HG03196 (cell line): ENCODE results near the gene TRPM4.
"Not testable (repeated sequence)": the region's sequence is repeated elsewhere in the genome, so short reads cannot be mapped to it uniquely, and the experiment has no call there.

Source experiments
- ATAC-seq: cut with Tn5 transposase; IDR thresholded peaks from one replicate; pipeline ENCODE4 v1.9.1; 2021; ENCODE audit not compliant: unreplicated experiment

Gene TRPM4

DNA sequence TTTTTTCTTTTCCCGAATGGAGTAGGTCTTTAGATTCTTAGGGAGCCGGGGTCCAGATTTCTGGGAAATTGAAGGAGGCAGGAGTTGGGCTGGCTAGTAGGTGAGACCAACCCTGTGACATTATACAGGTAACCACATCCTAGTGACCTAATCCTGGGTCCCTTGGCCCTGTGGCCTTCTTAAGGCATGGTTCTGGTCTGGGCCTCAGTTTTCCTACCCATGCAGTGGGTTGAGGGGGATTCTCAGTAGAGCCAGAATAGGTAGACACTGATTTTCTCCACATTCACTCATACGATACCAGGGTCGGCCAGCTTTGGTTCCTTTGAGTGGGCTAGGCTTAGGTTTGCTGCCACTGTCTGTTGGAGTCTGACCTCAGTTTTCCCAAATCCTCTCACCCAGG is 31.0 kb upstream of the TRPM4 start:
- ATAC-seq = no peak

GRCh38 chr19:49127225-49127624 is 30.4 kb upstream of the TRPM4 start:
- ATAC-seq = not testable (repeated sequence)

DNA sequence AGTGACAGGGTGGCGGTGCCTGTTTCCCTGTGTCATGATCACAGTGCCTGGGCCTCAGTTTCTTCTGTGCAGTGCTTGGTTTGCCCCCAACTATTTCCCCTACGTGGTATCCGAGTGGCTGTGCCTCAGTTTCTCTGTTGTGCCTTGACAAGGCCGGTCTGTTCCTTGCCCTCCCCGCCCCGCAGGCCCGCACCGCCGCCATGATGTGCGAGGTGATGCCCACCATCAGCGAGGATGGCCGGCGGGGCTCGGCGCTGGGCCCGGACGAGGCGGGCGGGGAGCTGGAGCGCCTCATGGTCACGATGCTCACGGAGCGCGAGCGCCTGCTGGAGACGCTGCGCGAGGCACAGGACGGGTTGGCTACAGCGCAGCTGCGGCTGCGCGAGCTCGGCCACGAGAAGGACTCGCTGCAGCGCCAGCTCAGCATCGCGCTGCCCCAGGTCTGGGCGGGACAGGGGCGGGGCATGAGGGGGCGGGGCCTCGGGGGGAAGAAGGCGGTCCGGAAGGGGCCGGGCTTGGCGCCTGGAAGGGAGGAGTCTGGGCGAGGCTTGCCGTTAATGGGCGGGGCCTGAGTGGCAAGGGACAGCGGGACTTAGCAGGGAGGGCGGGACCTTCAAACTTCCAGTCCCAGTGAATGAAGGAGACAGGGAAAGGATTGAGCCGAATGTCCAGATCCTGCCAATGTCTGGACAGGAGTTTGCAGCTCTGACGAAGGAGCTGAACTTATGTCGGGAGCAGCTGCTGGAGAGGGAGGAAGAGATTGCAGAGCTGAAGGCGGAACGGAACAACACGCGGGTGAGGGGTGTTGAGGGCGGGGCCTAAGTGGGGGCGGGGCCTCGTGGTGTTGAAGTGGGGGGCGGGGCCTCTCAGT is 29.7 kb upstream of the TRPM4 start:
- ATAC-seq = peak; percentile 88

DNA sequence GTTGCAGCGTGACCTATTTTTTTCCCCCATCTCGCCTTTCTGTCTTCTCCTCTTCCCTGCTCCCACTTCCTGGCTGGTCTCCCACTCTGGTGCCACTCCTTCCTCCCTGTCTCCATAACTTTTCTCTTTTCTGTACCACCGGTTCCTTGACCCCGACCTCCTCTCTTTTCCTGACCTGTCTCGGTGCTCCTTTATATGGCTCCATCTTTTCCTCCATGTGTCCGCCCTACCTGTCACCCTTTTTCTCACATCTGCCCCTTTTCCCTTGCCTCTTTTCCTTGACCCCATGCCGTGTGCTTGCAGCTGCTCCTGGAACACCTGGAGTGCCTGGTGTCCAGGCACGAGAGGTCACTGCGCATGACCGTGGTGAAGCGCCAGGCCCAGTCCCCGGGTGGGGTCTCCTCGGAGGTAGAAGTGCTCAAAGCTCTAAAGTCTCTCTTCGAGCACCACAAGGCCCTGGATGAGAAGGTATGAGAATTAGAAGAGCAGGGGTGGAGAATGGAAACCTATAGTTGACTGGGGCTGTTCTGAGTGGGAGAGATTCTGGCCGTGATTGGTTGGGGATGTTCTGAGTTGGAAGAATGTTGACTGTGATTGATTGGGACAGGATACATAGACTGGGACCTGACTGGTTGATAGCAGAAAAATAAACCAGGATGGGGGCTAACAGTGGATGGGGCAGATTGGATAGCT is 28.9 kb upstream of the TRPM4 start:
- ATAC-seq = no peak

GRCh38 chr19:49129238-49129583 is 28.4 kb upstream of the TRPM4 start:
- no peak for ATAC-seq

DNA sequence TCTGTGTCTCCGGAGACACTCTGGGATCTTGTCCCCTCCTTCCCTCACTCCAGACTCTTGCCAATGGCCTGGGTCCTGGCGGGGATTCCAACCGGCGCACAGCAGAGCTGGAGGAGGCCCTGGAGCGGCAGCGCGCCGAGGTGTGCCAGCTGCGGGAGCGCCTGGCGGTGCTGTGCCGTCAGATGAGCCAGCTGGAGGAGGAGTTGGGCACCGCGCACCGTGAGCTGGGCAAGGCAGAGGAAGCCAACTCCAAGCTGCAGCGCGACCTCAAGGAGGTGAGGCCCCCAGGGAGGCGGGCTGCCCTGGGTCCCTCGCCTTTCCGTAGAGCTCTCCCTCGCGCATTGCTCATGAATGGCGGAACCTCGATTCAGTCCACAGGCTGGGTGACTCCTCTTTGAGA is 27.3 kb upstream of the TRPM4 start:
- ATAC-seq = no peak

DNA sequence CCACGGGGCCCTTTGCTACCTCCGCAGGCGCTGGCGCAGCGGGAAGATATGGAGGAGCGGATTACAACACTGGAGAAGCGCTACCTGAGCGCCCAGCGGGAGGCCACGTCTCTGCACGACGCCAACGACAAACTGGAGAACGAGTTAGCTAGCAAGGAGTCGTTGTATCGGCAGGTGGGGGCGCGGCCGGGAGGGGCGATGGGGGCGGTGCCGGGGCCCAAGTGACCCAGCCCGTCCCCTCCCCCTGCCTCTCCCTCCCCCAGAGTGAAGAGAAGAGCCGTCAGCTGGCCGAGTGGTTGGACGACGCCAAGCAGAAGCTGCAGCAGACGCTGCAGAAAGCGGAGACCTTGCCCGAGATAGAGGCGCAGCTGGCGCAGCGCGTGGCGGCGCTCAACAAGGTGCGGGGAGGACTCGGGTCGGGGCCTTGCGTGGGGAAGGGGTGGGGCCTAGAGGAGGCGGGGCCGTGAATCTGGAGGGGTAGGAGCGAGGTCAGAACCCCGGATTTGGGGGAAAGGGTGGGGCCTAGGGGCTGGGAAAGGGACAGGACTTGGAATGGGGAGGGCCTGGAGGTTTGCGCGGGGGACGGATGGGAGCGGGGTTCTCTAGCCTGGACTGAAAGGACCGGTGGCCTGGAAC is 24.5 kb upstream of the TRPM4 start:
- ATAC-seq = no peak

GRCh38 chr19:49133621-49134454 is 23.8 kb upstream of the TRPM4 start:
- ATAC-seq = no peak

- no peak for ATAC-seq
These were observed 21.9 kb upstream of the TRPM4 start for GRCh38 chr19:49135686-49136085.

- ATAC-seq = no peak
These were observed 20.8 kb upstream of the TRPM4 start for GRCh38 chr19:49136771-49137171.

DNA sequence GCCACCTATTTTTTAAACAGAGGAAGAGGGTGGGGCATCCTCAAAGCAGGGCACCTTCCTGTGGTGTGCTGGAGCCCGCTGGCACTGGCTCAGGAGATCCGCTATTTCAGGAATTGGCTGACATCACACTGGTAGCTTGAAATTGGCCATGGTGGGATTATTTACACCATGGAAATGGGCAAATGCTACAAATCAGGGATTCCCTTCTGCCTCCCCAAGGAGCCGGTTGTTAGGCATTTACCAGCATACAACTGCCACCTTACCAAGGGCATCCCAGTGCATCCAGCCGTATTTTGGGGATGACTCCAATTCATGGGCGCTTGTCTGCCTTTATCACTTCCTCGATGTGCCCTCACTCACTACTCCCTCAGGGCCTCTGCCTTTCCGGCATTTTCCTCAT is 16.6 kb upstream of the TRPM4 start:
- no peak for ATAC-seq

DNA sequence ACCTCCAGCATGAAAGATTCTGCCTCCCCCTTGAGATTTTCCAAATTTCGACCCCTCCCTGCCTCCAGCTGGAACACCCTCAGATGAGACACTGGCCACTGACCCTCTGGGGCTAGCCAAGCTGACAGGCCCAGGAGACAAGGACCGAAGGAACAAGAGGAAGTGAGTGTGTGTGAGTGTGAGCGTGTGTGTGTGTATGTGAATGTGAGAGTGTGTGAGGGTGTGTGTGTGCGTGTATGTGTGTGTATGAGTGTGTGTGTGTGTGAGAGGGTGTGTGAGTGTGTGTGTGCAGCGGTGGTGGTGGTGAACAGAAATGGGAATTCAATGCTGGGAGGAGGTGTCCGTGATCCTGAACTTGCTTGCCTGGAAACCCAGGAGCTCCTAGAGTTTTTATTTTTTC is 16.2 kb upstream of the TRPM4 start:
- ATAC-seq = no peak

DNA sequence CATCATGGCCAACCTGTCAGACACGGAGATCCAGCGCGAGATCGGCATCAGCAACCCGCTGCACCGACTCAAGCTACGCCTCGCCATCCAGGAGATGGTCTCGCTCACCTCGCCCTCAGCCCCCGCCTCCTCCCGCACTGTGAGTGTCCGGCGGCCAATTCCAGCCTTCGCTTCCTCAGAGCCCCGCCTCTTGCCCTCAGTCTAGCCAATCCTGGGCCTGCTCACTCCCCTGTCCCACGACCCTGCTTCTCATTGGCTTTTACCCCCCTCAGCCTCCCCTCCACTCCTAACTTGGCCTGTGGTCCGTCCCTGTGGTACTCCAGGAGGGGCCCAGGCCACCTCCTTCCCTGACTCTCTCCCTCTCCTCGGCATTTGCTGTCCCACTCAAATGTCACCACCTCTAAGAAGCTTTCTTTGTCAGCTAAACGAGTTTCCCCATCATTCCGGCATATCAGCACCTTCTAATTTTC is 14.7 kb upstream of the TRPM4 start:
- peak; percentile 67 for ATAC-seq

GRCh38 chr19:49145573-49146407 is 11.8 kb upstream of the TRPM4 start:
- ATAC-seq = no peak

GRCh38 chr19:49146408-49146770 is 11.2 kb upstream of the TRPM4 start:
- not testable (repeated sequence) for ATAC-seq

GRCh38 chr19:49148044-49148682 is 9.4 kb upstream of the TRPM4 start:
- no peak for ATAC-seq

DNA sequence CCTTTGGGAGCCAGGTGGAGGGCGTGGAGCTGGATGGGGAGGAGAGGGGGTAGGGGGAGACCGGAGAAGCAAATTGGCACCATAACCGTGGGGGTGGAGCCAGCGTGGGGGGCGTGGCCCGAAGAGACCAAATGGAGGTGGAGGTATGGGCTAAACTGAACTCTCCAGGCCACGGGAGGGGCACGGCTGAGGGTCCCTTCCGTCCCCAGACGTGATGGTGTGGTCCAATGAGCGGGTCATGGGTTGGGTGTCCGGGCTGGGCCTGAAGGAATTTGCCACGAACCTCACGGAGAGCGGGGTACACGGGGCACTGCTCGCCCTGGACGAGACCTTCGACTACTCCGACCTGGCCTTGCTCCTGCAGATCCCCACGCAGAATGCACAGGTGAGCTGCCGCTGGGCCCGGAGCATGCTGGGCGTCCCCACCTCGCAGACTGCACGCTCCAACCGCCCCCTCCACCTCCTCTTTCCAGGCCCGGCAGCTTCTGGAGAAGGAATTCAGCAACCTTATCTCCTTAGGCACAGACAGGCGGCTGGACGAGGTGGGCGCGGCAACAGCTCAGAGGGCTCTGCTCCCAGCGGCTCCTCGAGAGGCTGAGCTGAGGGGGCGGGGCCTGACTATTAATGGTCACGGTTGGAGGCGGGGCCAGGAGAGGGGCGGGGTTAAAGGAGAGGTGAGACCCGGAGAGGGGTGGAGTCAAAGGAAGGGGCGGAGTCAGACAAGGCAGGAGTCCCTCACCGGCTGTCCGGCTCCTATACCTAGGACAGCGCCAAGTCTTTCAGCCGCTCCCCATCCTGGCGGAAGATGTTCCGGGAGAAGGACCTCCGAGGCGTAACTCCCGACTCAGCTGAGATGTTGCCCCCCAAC is 8.6 kb upstream of the TRPM4 start:
- no peak for ATAC-seq

DNA sequence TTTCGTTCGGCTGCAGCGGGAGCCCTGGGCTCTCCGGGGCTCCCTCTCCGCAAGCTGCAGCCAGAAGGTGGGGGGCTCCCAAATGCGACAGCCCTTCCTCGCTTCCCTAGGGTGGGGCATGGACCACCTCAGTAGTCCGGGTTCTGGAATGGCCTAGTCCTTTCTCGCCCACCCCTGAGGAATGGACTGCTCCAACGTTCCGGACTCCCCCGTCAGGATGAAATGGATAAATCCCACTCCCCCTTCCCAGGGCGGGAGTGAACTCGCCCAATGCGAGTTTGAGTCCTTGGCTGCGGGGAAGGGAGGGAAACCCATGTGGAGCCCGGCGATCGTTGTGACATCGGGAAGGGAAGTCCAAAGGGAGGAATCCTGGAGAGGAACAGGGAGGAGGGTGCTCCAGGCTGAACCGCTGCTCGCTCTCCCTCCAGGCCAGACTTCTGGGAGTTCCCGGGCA is 7.9 kb upstream of the TRPM4 start:
- no peak for ATAC-seq
